ENCODE measurements around the gene ERO1B. TPM values are rescaled to one million over a fixed set of nuclear protein-coding genes. Genes with fewer than 3 reads are reported as not detected.

ERO1B gene
- total RNA-seq, 2 experiments from 2014 or later, result 7.0 to 11.0 TPM

DNA sequence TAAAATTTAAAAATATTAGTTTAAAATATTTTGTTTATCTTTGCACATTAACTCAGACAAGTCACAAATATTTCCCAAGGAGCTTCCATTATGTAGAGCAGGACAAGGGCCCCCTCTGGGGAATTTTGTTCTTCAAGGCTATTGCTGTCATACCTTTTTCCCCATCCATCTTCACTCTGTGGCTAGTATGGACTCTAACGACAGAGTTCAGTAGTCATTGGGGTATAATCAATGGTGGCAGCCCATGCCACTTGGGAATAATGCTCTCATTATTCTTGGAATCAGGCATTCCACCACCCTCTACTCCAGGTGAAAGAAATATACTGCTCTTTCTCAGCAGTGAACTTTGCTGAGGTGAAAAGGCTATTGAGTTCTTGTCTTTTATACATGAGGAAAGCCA, 38.5 kb upstream of the ERO1B start:
- CTCF ChIA-PET (ENCODE audit: unreplicated experiment), result no interaction called here
- Histone ChIP-seq H3K79me2 (ENCODE audit: insufficient read depth, low read depth, low read length) (no peaks in the 10 kb centered on the region), H3K27ac (ENCODE audit: low read depth, low read length, poor library complexity, severe bottlenecking) (no peak overlapping the region), H3K4me2 (ENCODE audit: low read length) (no peak overlapping the region), H3K36me3 (ENCODE audit: insufficient read depth, low read length) (no peaks in the 10 kb centered on the region), H3K4me3 (ENCODE audit: low read depth, low read length, poor library complexity, severe bottlenecking) (no peak overlapping the region), H2AFZ (ENCODE audit: low read length) (no peak overlapping the region), H3K9me3 (ENCODE audit: low read length) (peaks cover 10% of the 10 kb centered on the region; the same call in 1 of the 2 replicates), H3K9me2 (ENCODE audit: insufficient read depth, low read length) (no peaks in the 10 kb centered on the region), H3K4me1 (ENCODE audit: insufficient read depth, low read length, poor library complexity, severe bottlenecking) (no peaks in the 10 kb centered on the region), H4K20me1 (ENCODE audit: insufficient read depth, low read length) (no peaks in the 10 kb centered on the region)
- TF ChIP-seq, protein P1, sequence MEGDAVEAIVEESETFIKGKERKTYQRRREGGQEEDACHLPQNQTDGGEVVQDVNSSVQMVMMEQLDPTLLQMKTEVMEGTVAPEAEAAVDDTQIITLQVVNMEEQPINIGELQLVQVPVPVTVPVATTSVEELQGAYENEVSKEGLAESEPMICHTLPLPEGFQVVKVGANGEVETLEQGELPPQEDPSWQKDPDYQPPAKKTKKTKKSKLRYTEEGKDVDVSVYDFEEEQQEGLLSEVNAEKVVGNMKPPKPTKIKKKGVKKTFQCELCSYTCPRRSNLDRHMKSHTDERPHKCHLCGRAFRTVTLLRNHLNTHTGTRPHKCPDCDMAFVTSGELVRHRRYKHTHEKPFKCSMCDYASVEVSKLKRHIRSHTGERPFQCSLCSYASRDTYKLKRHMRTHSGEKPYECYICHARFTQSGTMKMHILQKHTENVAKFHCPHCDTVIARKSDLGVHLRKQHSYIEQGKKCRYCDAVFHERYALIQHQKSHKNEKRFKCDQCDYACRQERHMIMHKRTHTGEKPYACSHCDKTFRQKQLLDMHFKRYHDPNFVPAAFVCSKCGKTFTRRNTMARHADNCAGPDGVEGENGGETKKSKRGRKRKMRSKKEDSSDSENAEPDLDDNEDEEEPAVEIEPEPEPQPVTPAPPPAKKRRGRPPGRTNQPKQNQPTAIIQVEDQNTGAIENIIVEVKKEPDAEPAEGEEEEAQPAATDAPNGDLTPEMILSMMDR (conservative IDR thresholded peaks at IDR 0.05; ENCODE audit: low read length), result no peak
- intact Hi-C loops (cut with micrococcal nuclease; ENCODE audit: unreplicated experiment), result no loop called here
- POLR2A ChIA-PET, result interaction anchor here (1.1 kb wide), 1 partner anchor 13 kb away, joined by 4 read pairs; no protein-coding TSS in a partner anchor
- no TSS peak for BruUV-seq (replicated peaks)
- no peak for DNase-seq (ENCODE audit: low spot score)

DNA sequence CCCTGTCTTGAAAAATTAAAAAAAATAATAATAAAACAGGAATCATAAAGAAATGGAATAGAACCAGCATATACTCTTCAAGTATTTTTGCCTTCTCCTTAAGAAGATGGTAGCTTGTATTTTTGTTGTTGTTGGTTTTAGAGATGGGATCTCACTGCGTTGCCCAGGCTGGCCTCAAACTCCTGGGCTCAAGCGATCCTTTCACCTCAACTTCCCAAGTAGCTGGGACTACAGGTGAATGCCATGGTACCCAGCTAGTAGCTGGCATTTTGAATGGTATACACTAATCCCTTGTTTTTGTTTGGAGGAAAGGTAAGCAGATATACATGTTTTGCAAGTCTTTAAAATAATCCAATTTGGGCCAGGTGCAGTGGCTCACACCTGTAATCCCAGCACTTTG, 34.7 kb upstream of the ERO1B start:
- Histone ChIP-seq H3K36me3 (ENCODE audit: insufficient read depth, low read length) (no peaks in the 10 kb centered on the region), H3K4me3 (ENCODE audit: low read depth, low read length, poor library complexity, severe bottlenecking) (no peak overlapping the region), H3K9me2 (ENCODE audit: insufficient read depth, low read length) (no peaks in the 10 kb centered on the region), H4K20me1 (ENCODE audit: insufficient read depth, low read length) (no peaks in the 10 kb centered on the region), H2AFZ (ENCODE audit: low read length) (no peak overlapping the region), H3K9me3 (ENCODE audit: low read length) (no peaks in the 10 kb centered on the region), H3K27ac (ENCODE audit: low read depth, low read length, poor library complexity, severe bottlenecking) (no peak overlapping the region), H3K4me1 (ENCODE audit: insufficient read depth, low read length, poor library complexity, severe bottlenecking) (no peaks in the 10 kb centered on the region), H3K79me2 (ENCODE audit: insufficient read depth, low read depth, low read length) (no peaks in the 10 kb centered on the region), H3K4me2 (ENCODE audit: low read length) (no peak overlapping the region)
- BruUV-seq (replicated peaks), result no TSS peak
- TF ChIP-seq, protein P1 (conservative IDR thresholded peaks at IDR 0.05; ENCODE audit: low read length), result no peak
- no peak for TF ChIP-seq EZH2phosphoT487 (IDR thresholded peaks at IDR 0.05; ENCODE audit: borderline replicate concordance, low read depth, low read length)
- intact Hi-C loops (cut with micrococcal nuclease; ENCODE audit: unreplicated experiment), result no loop called here
- POLR2A ChIA-PET, result interaction anchor here (0.6 to 1.0 kb wide), 3 partner anchors 10 to 1668 kb away, joined by 3 to 4 read pairs (median 4); no protein-coding TSS in a partner anchor
- no peak for DNase-seq (ENCODE audit: low spot score)
- CTCF ChIA-PET (ENCODE audit: unreplicated experiment), result no interaction called here

DNA sequence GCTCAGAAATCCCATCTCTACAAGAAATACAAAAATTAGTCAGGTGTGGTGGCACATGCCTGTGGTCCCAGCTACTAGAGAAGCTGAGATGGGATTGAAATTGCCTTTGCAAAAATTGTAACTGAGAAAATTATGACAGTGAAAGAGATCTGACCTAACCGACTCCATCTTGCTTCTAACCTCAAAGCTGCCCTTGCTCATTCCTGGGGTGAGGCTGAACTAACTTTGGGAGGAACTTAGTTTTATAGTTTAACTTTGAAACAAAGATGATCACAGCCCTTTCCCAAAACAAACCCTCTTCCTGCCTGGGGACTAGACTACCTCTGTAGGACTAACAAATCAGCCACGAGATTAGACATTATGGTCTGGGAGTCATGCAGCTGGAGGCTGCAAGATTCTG, 33.8 kb upstream of the ERO1B start:
- ChIA-PET POLR2A (interaction anchor here (1.0 kb wide), 1 partner anchor 10 kb away, joined by 4 read pairs; no protein-coding TSS in a partner anchor), CTCF (ENCODE audit: unreplicated experiment) (no interaction called here)
- Histone ChIP-seq H3K4me3 (ENCODE audit: low read depth, low read length, poor library complexity, severe bottlenecking) (no peak overlapping the region), H3K36me3 (ENCODE audit: insufficient read depth, low read length) (no peaks in the 10 kb centered on the region), H4K20me1 (ENCODE audit: insufficient read depth, low read length) (no peaks in the 10 kb centered on the region), H3K4me1 (ENCODE audit: insufficient read depth, low read length, poor library complexity, severe bottlenecking) (no peaks in the 10 kb centered on the region), H3K9me2 (ENCODE audit: insufficient read depth, low read length) (no peaks in the 10 kb centered on the region), H2AFZ (ENCODE audit: low read length) (no peak overlapping the region), H3K4me2 (ENCODE audit: low read length) (no peak overlapping the region), H3K79me2 (ENCODE audit: insufficient read depth, low read depth, low read length) (no peaks in the 10 kb centered on the region), H3K9me3 (ENCODE audit: low read length) (no peaks in the 10 kb centered on the region), H3K27ac (ENCODE audit: low read depth, low read length, poor library complexity, severe bottlenecking) (no peak overlapping the region)
- intact Hi-C loops (cut with micrococcal nuclease; ENCODE audit: unreplicated experiment), result no loop called here
- TF ChIP-seq, protein P1 (conservative IDR thresholded peaks at IDR 0.05; ENCODE audit: low read length), result no peak
- TF ChIP-seq EZH2phosphoT487 (IDR thresholded peaks at IDR 0.05; ENCODE audit: borderline replicate concordance, low read depth, low read length), result no peak
- DNase-seq (ENCODE audit: low spot score), result no peak
- BruUV-seq (replicated peaks), result no TSS peak

Measured in OCI-LY7 (cell line).